ENCODE measurements around the gene ADAMTS15.

Gene ADAMTS15

DNA sequence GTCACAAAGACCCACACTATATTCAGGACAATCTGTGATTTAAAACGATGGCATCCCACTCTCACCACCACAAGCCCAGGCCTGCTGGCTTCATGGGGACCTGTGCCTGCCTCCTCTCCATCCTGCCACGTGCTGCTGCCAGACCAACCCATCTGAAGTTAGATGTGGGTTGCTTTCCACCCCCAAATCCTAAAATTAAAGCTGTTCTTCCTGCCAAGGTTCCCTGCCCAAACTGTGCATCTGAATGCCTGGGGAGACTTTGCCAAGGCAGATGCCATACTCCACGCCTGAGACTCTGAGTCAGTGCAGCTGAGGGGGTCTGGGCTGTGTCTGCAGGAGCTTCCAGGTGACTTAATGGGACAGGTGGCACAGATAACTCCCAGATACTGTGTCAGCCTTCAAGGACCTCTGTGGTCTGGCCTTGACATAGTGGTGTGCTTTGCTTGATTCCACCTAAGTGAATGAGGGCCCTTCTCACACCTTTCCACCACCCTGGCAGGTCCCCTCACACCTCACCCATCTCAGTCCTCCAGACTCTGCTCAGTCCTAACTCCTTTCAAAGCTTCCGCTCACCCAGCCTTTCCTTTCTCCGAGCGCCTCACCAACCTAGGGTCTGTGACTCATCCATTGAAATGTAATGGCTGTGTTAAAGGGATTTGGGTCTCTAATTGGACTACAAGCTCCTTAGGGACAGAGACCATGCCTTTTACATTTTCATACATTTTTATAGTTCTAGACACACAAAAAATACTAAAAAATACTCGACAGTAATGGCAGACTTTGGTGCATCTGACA is 38.7 kb upstream of the ADAMTS15 start:
- peaks cover 43% of the 10 kb centered on the region for H3K27me3 ChIP-seq
- H3K36me3 ChIP-seq = no peaks in the 10 kb centered on the region

DNA sequence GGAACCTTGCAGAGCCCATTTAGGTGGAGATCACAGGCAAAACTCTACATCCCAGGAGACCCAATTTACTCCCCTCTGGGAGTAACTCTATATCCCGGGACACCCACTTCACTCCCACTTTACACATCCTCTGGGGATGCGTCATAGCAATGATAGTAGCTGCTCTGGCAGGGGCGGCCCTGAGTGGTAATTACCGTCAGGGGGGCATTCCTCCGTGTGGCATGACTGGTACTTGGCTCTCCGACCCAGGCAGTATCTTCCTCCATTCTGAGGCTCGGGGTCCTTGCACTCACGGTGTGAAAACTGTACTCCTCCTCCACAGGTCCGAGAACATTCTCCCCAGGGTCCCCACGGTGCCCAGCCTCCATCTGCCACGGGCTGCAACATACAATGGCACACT is 37.2 kb upstream of the ADAMTS15 start:
- Histone ChIP-seq H3K27me3 (peaks cover 54% of the 10 kb centered on the region), H3K27ac (no peak overlapping the region), H3K36me3 (no peaks in the 10 kb centered on the region), H3K9me3 (no peaks in the 10 kb centered on the region), H3K4me3 (ENCODE audit: low read depth in 1 of 2, low read length in 1 of 2) (no peak overlapping the region), H3K4me1 (ENCODE audit: control insufficient read depth in 1 of 2, insufficient read depth in 1 of 2, low read depth in 1 of 2, low read length in 1 of 2) (no peaks in the 10 kb centered on the region)
- TF ChIP-seq, protein P1, sequence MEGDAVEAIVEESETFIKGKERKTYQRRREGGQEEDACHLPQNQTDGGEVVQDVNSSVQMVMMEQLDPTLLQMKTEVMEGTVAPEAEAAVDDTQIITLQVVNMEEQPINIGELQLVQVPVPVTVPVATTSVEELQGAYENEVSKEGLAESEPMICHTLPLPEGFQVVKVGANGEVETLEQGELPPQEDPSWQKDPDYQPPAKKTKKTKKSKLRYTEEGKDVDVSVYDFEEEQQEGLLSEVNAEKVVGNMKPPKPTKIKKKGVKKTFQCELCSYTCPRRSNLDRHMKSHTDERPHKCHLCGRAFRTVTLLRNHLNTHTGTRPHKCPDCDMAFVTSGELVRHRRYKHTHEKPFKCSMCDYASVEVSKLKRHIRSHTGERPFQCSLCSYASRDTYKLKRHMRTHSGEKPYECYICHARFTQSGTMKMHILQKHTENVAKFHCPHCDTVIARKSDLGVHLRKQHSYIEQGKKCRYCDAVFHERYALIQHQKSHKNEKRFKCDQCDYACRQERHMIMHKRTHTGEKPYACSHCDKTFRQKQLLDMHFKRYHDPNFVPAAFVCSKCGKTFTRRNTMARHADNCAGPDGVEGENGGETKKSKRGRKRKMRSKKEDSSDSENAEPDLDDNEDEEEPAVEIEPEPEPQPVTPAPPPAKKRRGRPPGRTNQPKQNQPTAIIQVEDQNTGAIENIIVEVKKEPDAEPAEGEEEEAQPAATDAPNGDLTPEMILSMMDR (IDR thresholded peaks at IDR 0.05) = no peak

More for the DNA sequence above, 38.7 kb upstream of the ADAMTS15 start:
- Histone ChIP-seq H3K9me3 (no peaks in the 10 kb centered on the region), H3K4me3 (ENCODE audit: low read depth in 1 of 2, low read length in 1 of 2) (no peak overlapping the region), H3K4me1 (ENCODE audit: control insufficient read depth in 1 of 2, insufficient read depth in 1 of 2, low read depth in 1 of 2, low read length in 1 of 2) (no peaks in the 10 kb centered on the region), H3K27ac (no peak overlapping the region)
- TF ChIP-seq, protein P1 (IDR thresholded peaks at IDR 0.05) = no peak

DNA sequence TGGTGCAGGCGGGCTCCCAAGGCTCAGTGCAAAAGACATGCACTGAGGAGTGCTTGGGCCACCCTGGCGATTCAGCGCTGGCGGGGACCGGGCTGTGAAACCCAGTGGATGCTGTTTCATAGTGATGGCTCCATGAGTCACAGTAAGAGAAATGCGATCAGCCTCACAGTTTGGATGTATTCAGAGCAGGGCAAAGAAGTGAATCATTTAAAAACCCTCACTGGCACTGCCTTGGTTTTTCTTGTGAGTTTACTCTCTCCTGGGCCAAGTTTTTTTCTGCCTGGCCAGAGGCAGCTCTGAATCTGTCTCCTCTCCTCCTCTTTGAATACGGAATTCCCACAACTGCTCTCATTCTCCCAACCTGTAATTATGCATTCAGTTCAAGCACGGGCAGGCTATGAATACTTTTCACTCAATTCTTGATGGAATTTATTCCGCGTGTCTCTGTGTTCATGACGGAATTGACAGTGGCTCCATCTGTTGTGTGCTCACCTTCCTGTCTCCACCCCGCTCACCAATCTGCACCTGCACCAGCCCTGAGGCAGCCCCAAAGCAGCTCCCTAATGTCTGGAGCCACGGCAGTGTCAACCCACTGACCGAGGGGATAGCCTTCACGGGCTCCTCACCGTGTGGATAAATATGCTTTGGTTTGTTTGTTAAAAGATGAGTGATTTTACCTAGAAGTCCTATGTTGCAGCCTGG is 34.9 kb upstream of the ADAMTS15 start:
- H3K9me3 ChIP-seq = no peaks in the 10 kb centered on the region
- no peak overlapping the region for H3K4me3 ChIP-seq (ENCODE audit: low read depth in 1 of 2, low read length in 1 of 2)
- H3K4me1 ChIP-seq (ENCODE audit: control insufficient read depth in 1 of 2, insufficient read depth in 1 of 2, low read depth in 1 of 2, low read length in 1 of 2) = no peaks in the 10 kb centered on the region
- TF ChIP-seq, protein P1 (IDR thresholded peaks at IDR 0.05) = no peak
- H3K36me3 ChIP-seq = no peaks in the 10 kb centered on the region
- H3K27me3 ChIP-seq = peaks cover 60% of the 10 kb centered on the region
- H3K27ac ChIP-seq = no peak overlapping the region

DNA sequence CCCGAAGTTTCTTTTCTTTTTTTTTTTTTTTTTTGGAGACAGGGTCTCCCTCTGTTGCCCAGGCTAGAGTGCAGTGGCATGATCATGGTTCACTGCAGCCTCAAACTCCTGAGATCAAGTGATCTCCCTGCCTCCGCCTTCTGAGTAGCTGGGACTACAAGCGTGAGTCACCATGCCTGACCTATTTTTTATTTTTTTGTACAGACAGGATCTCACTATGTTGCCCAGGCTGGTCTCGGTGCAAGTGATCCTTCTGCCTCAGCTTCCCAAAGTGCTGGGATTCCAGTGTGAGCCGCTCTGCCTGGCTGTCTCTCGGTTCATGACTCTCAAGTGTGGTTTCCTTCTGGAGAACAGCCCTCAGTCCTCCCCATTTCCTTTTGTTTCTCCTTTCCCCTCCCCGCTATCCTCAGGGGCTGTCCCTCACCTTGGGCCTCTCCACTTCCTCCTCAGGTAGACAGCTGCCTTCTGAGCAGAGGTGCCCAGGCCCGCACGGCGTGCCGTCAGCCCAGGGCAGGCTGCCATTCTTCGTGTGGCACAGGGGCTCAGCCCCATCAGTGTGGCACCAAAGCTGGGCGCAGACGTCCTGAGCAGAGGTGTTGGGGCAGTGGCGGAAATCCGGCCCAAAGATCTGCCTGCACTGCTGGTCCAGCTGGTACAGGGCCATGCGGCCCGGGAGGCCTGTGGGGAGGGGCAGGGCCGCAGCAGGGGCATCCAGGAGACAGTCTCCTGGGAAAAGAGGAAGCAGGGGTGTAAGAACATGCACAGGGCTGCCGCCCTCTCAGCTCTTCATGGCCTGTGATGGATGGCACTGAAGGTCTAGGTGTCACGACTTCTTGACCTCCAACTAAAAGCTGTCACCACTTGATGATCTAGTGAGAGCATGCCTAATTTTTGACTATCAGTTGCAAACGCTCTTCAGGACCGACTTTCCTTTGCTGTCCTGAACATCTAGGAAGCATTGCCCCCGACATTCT is 34.1 kb upstream of the ADAMTS15 start:
- Histone ChIP-seq H3K27me3 (peaks cover 52% of the 10 kb centered on the region), H3K4me1 (ENCODE audit: control insufficient read depth in 1 of 2, insufficient read depth in 1 of 2, low read depth in 1 of 2, low read length in 1 of 2) (no peaks in the 10 kb centered on the region), H3K36me3 (no peaks in the 10 kb centered on the region), H3K4me3 (ENCODE audit: low read depth in 1 of 2, low read length in 1 of 2) (no peak overlapping the region), H3K27ac (no peak overlapping the region), H3K9me3 (no peaks in the 10 kb centered on the region)
- TF ChIP-seq, protein P1 (IDR thresholded peaks at IDR 0.05) = no peak

Data from neutrophil (primary cell).